NB4 (cell line): ENCODE data around the gene NOL11.
"Not testable (repeated sequence)": the region's sequence is repeated elsewhere in the genome, so short reads cannot be mapped to it uniquely, and the experiment has no call there.

Source experiments
- DNase-seq: peaks from one replicate; pipeline ENCODE4 v3.0.0; 2010; ENCODE audit warnings: low read depth
- H3K4me3 ChIP-seq: one replicate; pipeline ENCODE4 v1.5.1; 2011; ENCODE audit warnings: mild to moderate bottlenecking, low read depth, low read length, moderate library complexity
- MYC ChIP-seq: IDR thresholded peaks from 2 replicates; pipeline ENCODE4 v1.6.1; 2011; ENCODE audit warnings: low read depth, low read length
- POLR2A ChIP-seq: IDR thresholded peaks from 2 replicates; pipeline ENCODE4 v1.6.1; 2011; ENCODE audit warnings: mild to moderate bottlenecking; ENCODE audit not compliant: insufficient read length; ENCODE audit errors: extremely low read depth
- TF ChIP-seq, protein P1 (sequence below): IDR thresholded peaks from one replicate; pipeline ENCODE4 v1.5.1; 2012; ENCODE audit warnings: low read depth, low read length
- TF ChIP-seq, protein P2 (sequence below): IDR thresholded peaks from 2 replicates; pipeline ENCODE4 v1.6.1; 2011; ENCODE audit warnings: low read depth, low read length

Gene NOL11

GRCh38 chr17:67696853-67697498, 20.8 kb upstream of the NOL11 start:
- H3K4me3 ChIP-seq: no peak overlapping the region
- TF ChIP-seq, protein P1, sequence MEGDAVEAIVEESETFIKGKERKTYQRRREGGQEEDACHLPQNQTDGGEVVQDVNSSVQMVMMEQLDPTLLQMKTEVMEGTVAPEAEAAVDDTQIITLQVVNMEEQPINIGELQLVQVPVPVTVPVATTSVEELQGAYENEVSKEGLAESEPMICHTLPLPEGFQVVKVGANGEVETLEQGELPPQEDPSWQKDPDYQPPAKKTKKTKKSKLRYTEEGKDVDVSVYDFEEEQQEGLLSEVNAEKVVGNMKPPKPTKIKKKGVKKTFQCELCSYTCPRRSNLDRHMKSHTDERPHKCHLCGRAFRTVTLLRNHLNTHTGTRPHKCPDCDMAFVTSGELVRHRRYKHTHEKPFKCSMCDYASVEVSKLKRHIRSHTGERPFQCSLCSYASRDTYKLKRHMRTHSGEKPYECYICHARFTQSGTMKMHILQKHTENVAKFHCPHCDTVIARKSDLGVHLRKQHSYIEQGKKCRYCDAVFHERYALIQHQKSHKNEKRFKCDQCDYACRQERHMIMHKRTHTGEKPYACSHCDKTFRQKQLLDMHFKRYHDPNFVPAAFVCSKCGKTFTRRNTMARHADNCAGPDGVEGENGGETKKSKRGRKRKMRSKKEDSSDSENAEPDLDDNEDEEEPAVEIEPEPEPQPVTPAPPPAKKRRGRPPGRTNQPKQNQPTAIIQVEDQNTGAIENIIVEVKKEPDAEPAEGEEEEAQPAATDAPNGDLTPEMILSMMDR: no peak
- TF ChIP-seq POLR2A (no peak), MYC (no peak)
- TF ChIP-seq, protein P2, sequence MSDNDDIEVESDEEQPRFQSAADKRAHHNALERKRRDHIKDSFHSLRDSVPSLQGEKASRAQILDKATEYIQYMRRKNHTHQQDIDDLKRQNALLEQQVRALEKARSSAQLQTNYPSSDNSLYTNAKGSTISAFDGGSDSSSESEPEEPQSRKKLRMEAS: no peak
- no peak for DNase-seq

DNA sequence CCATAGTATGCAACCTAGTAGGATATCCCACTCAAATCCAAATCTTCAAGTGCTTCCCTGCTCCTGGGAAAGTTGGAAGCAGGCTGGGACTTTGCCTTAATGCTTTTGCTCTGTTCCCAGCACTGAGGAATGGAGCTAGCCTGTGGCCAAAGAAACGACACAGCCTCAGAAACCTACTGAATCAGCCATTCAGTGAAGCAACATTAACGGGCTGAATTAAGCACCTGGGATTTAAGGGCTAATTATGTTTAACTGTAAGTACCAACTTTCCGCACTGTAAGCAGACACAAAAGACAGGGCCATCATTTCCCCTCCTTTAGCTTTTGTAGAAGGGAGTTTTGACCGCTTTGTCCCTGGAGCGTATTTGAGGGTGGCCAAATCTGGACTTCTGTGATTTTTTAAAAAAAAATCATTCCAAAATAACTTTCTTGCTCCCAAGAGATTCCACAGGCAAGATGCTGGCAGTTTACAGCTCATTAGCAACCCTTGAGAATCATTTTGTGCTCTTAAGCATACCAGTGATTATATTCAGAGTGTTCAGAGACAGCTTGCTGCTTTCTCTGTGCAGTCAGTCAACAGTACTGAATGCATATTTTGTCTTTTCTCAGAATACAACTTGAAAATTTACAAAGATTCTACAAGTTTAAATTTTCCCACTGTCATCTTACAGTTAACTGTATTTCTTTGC, 17.6 kb upstream of the NOL11 start:
- DNase-seq: no peak
- no peak for TF ChIP-seq POLR2A
- TF ChIP-seq MYC: no peak
- TF ChIP-seq, protein P2: no peak
- TF ChIP-seq, protein P1: no peak
- H3K4me3 ChIP-seq: no peak overlapping the region

GRCh38 chr17:67700725-67701119, 17.0 kb upstream of the NOL11 start:
- H3K4me3 ChIP-seq: no peak overlapping the region
- DNase-seq: no peak
- TF ChIP-seq, protein P2: no peak
- no peak for TF ChIP-seq MYC
- TF ChIP-seq, protein P1: no peak
- no peak for TF ChIP-seq POLR2A

DNA sequence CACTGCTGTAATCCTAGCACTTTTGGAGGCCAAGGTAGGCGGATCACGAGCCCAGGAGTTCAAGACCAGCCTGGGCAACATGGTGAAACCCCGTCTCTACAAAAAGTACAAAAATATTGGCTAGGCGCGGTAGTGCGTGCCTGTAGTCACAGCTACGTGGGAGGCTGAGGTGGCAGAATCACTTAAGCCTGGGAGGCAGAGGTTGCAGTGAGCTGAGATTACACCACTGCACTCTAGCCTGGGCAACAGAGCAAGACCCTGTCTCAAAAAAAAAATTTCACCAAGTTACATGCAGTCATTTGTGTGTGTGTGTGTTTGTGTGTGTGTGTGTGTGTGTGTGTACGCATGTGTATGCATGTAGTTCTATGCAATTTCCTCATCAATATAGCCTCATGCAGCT, 14.9 kb upstream of the NOL11 start:
- DNase-seq, H3K4me3 ChIP-seq: not testable (repeated sequence)

GRCh38 chr17:67707442-67707841, 10.3 kb upstream of the NOL11 start:
- H3K4me3 ChIP-seq: no peak overlapping the region
- no peak for DNase-seq
- TF ChIP-seq, protein P1: no peak
- TF ChIP-seq, protein P2: no peak
- TF ChIP-seq POLR2A (no peak), MYC (no peak)

DNA sequence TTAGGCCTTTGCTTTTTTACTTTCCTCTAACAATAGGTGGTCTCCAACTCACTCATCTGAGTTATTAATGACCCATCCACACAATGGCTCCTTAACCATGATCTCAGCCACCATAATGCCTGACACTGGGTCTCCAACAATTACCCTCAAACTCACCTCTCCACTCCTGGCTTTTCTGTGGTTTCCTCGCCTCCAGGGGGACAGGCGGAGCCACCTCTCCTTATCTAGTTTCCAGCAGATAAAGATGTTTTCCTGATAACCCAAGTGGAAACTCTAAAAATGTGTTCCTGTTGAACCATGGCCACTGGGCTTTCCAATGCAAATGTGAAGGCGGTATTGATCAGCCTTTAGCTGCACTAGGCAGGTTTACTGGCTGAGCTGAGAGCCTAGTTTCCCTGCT, 9.4 kb upstream of the NOL11 start:
- DNase-seq: no peak
- TF ChIP-seq MYC (no peak), POLR2A (no peak)
- TF ChIP-seq, protein P2: no peak
- TF ChIP-seq, protein P1: no peak
- H3K4me3 ChIP-seq: no peak overlapping the region
